Measurements from ENCODE around the gene PUS7. TPM values are rescaled to one million over a fixed set of nuclear protein-coding genes. Genes with fewer than 3 reads are reported as not detected.

The PUS7 gene
- total RNA-seq, 2 donors from 2014 or later: 9.6 to 10.4 TPM

DNA sequence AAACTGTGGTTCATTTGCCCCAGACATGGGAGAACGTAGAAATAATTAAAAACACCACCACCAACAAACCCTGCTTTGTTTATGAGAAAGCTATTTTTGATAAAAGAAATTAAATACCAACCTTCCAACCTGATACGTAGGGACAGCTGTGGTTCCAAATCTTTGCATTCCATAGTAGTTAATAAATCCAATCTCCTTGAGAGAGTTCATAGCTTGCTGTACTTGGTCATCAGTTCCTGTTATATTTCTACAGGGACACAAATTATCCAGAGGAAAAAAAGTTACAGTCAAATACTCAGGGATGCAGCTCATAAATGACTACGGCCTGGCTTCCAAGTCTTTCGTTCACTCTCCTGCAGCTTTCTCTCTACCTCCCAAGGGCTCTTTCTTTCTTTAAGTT is 41.1 kb downstream of the PUS7 start:
- 94% methylated on average over 4 of the region's 4 CpGs for WGBS
- H3K27me3 ChIP-seq (replicated peaks; ENCODE audit: insufficient read depth): no peaks in the 10 kb centered on the region
- no peak for DNase-seq (ENCODE audit: low spot score)
- no peak overlapping the region for H3K4me3 ChIP-seq
- TF ChIP-seq POLR2A (IDR thresholded peaks at IDR 0.05) (no peak), POLR2AphosphoS5 (IDR thresholded peaks at IDR 0.05) (no peak), CTCF (IDR thresholded peaks at IDR 0.05) (no peak)
- intact Hi-C loops (cut with DNase I): no loop called here
- no peak overlapping the region for H3K27ac ChIP-seq
- H3K4me1 ChIP-seq (replicated peaks): no peaks in the 10 kb centered on the region
- H3K9me3 ChIP-seq: no peaks in the 10 kb centered on the region
- H3K36me3 ChIP-seq: no peaks in the 10 kb centered on the region

DNA sequence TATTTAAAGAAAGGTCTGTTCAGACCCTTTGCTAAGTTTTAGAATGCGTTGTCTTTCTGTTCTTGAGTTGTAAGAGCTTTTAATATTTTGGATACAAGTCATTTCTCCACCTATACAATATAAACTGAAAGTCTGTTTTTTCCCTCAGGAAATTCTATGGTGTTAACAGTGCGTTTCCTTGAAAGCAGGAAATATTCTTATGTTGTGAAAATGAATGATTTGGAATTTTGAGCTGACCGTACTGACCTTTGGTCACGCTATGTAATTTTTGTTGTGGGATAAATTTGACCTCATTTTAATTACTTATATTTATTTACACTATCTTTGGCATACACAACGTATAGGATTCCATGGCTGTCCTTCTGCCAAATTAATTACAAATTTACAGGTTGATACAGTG is 43.5 kb downstream of the PUS7 start:
- intact Hi-C loops (cut with DNase I): no loop called here
- 90% methylated on average over 5 of the region's 5 CpGs for WGBS
- H3K27ac ChIP-seq: no peak overlapping the region

GRCh38 chr7:105477908-105478307 is 44.2 kb downstream of the PUS7 start:
- H3K4me3 ChIP-seq: no peak overlapping the region
- H3K36me3 ChIP-seq: no peaks in the 10 kb centered on the region
- H3K4me1 ChIP-seq (replicated peaks): no peaks in the 10 kb centered on the region
- no peaks in the 10 kb centered on the region for H3K27me3 ChIP-seq (replicated peaks; ENCODE audit: insufficient read depth)
- no peak for DNase-seq (ENCODE audit: low spot score)
- no peaks in the 10 kb centered on the region for H3K9me3 ChIP-seq
- intact Hi-C loops (cut with DNase I): no loop called here
- 100% methylated on average over 2 of the region's 2 CpGs for WGBS
- TF ChIP-seq POLR2AphosphoS5 (IDR thresholded peaks at IDR 0.05) (no peak), CTCF (IDR thresholded peaks at IDR 0.05) (no peak), POLR2A (IDR thresholded peaks at IDR 0.05) (no peak)
- H3K27ac ChIP-seq: no peak overlapping the region

More for the DNA sequence above, 43.5 kb downstream of the PUS7 start:
- Histone ChIP-seq H3K27me3 (replicated peaks; ENCODE audit: insufficient read depth) (no peaks in the 10 kb centered on the region), H3K36me3 (no peaks in the 10 kb centered on the region), H3K4me3 (no peak overlapping the region), H3K9me3 (no peaks in the 10 kb centered on the region), H3K4me1 (replicated peaks) (no peaks in the 10 kb centered on the region)
- no peak for DNase-seq (ENCODE audit: low spot score)
- no peak for TF ChIP-seq CTCF (IDR thresholded peaks at IDR 0.05)
- no peak for TF ChIP-seq POLR2A (IDR thresholded peaks at IDR 0.05)
- TF ChIP-seq POLR2AphosphoS5 (IDR thresholded peaks at IDR 0.05): no peak

GRCh38 chr7:105474045-105474444 is 48.0 kb downstream of the PUS7 start:
- TF ChIP-seq POLR2AphosphoS5 (IDR thresholded peaks at IDR 0.05): no peak
- no peak for TF ChIP-seq POLR2A (IDR thresholded peaks at IDR 0.05)
- no peak for TF ChIP-seq CTCF (IDR thresholded peaks at IDR 0.05)
- H3K27ac ChIP-seq: no peak overlapping the region
- no peaks in the 10 kb centered on the region for H3K9me3 ChIP-seq
- intact Hi-C loops (cut with DNase I): no loop called here
- no peaks in the 10 kb centered on the region for H3K27me3 ChIP-seq (replicated peaks; ENCODE audit: insufficient read depth)
- WGBS: 100% methylated on average over 1 of the region's 1 CpG
- no peak for DNase-seq (ENCODE audit: low spot score)
- no peaks in the 10 kb centered on the region for H3K36me3 ChIP-seq
- H3K4me1 ChIP-seq (replicated peaks): no peaks in the 10 kb centered on the region
- no peak overlapping the region for H3K4me3 ChIP-seq

- H3K4me1 ChIP-seq (replicated peaks): no peaks in the 10 kb centered on the region
- H3K27ac ChIP-seq: no peak overlapping the region
- 97% methylated on average over 4 of the region's 4 CpGs for WGBS
- no peak overlapping the region for H3K4me3 ChIP-seq
- TF ChIP-seq CTCF (IDR thresholded peaks at IDR 0.05) (no peak), POLR2A (IDR thresholded peaks at IDR 0.05) (no peak), POLR2AphosphoS5 (IDR thresholded peaks at IDR 0.05) (no peak)
- H3K9me3 ChIP-seq: no peaks in the 10 kb centered on the region
- H3K27me3 ChIP-seq (replicated peaks; ENCODE audit: insufficient read depth): no peaks in the 10 kb centered on the region
- intact Hi-C loops (cut with DNase I): no loop called here
- H3K36me3 ChIP-seq: no peaks in the 10 kb centered on the region
- DNase-seq (ENCODE audit: low spot score): no peak
Measured at GRCh38 chr7:105473163-105473562, 48.9 kb downstream of the PUS7 start.

All from prostate gland (tissue), 2 donors.